GM19324 (cell line): Measurements from ENCODE around the gene CDK5.

Experiments used
- ATAC-seq: cut with Tn5 transposase; IDR thresholded peaks from one replicate; pipeline ENCODE4 v1.9.1; 2021; ENCODE audit warnings: mild to moderate bottlenecking, moderate library complexity; ENCODE audit not compliant: unreplicated experiment, low FRiP score

Gene CDK5

GRCh38 chr7:151006590-151007300, 51.0 kb downstream of the CDK5 start:
- ATAC-seq: no peak

DNA sequence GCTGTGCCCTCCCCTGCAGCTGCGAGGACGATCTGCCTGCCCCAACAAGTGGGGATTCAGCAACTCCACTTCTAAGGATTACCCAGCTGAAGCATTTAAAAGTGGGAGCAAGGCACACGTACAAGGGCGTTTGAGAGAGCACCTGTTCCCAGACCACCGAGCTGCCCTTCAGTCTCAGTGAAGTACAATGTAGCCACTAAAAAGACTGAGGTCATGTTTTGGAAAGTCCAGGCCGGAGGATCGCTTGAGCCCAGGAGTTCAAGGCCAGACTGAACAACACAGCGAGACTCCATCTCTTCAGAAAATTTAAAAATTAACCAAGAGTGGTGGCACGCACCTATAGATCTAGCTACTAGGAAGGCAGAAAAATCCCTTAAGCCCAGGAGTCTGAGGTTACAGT, 52.1 kb downstream of the CDK5 start:
- no peak for ATAC-seq
